Suprapubic skin (tissue), 4 donors: ENCODE data around the gene TMOD1. TPM values are rescaled to one million over a fixed set of nuclear protein-coding genes. Genes with fewer than 3 reads are reported as not detected.
"Not testable (repeated sequence)": the region's sequence is repeated elsewhere in the genome, so short reads cannot be mapped to it uniquely, and the experiment has no call there.

Experiments used
- DNase-seq, 2 donors: peaks; one replicate each; pipeline ENCODE4 v3.0.0-alpha.2; 2019; ENCODE audit warnings: low spot score in 2 of 2
- H3K27ac ChIP-seq: fragments of 200-600 bp; sonication (generic); one replicate; pipeline ENCODE4 v1.5.1; 2019
- H3K27me3 ChIP-seq: fragments of 200-600 bp; sonication (generic); one replicate; pipeline ENCODE4 v1.5.1; 2019
- H3K36me3 ChIP-seq: fragments of 200-600 bp; sonication (generic); one replicate; pipeline ENCODE4 v1.5.1; 2019
- H3K4me1 ChIP-seq: fragments of 200-600 bp; sonication (generic); one replicate; pipeline ENCODE4 v1.5.1; 2019
- H3K4me3 ChIP-seq: fragments of 200-600 bp; sonication (generic); one replicate; pipeline ENCODE4 v1.5.1; 2019; ENCODE audit warnings: mild to moderate bottlenecking
- H3K9me3 ChIP-seq: fragments of 200-600 bp; sonication (generic); one replicate; pipeline ENCODE4 v1.5.1; 2019
- EP300 ChIP-seq: sonication (generic); formaldehyde crosslinking; IDR thresholded peaks from one replicate; pipeline ENCODE4 v1.6.1; 2017; ENCODE audit warnings: antibody characterized with exemption
- POLR2A ChIP-seq, 2 donors: fragments of 450-650 bp; IDR thresholded peaks; one replicate each; pipeline ENCODE4 v1.6.1; 2017; ENCODE audit warnings: antibody characterized with exemption in 2 of 2, mild to moderate bottlenecking in 2 of 2, moderate library complexity in 2 of 2
- POLR2AphosphoS5 ChIP-seq, 3 donors: sonication (generic); formaldehyde crosslinking; IDR thresholded peaks; one replicate each; pipeline ENCODE4 v1.6.1; 2017; ENCODE audit warnings: antibody characterized with exemption in 3 of 3
- WGBS: methylation state at CpG from one replicate; pipeline ENCODE4 v1.1.5; 2018; 5-methylcytosine and 5-hydroxymethylcytosine counted together
- total RNA-seq, 4 donors: library from RNA; depleted of rRNA; stranded (reverse); fragments of >200 nt; gene quantifications; one replicate each; pipeline ENCODE4 v1.1.0, GENCODE V29; 2016
- TF ChIP-seq, protein P1 (sequence below), 2 donors: fragments of 200-600 bp in 1 of 2; fragments of 450-650 bp in 1 of 2; sonication (generic) in 1 of 2; IDR thresholded peaks; one replicate each; pipeline ENCODE4 v1.5.1; 2016 to 2019; ENCODE audit warnings: antibody characterized with exemption in 2 of 2, mild to moderate bottlenecking in 1 of 2, moderate library complexity in 1 of 2

TMOD1 gene
- total RNA-seq, result 1 to 10 TPM; 1.9 to 4.4 (median 4.0) TPM

DNA sequence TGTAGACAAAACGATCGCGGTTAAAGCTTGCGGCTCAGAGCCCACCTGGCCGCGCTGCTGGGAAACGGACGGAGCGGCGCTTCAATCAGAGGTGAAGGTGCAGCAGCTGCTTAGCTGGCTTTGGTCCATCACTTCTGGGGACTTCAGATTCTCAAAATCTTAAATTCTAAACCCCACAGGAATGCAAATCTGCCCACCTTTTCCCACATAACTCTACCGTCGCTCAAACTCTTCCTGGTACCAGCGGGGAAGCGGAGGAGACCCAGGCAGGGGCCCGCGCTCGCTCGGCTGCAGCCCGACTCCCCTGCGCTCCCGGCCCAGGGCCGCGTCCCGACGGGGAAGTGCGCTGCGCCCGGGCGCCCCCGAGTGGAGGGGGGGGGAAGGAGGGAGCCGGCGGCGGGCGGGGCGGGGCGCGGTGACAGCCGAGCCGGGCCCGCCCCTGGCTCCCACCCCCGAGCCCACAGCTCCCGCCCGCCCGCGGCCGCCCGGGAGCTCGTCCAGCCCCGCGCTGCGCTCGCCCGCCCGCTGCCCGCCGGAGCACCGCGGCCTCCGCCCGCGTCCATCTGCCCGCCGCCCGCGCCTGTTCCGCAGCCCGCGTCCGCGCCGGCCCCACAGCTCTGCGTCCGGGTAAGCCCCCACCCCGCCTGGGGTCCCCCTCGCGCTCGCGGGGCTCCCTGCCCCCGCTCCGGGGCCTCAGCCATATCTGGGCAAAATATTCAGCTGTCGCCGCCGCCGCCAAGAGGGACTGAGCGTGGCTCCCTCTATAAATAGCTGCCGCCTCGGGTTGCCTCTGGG lies at the start of gene TMOD1:
Gene TMOD1, plus strand, starts transcription at position 490 of the 795 bp plus-strand sequence. CDS start 22,523 bp downstream, outside the sequence.
- Histone ChIP-seq H3K9me3 (no peaks in the 10 kb centered on the region), H3K27me3 (peaks cover 40% of the 10 kb centered on the region), H3K27ac (peak within 1 kb of the TSS; percentile 57), H3K4me1 (peaks cover 39% of the 10 kb centered on the region), H3K36me3 (peaks cover under 1% of the 10 kb centered on the region), H3K4me3 (peak within 1 kb of the TSS; percentile 71)
- TF ChIP-seq POLR2AphosphoS5 (IDR thresholded peaks at IDR 0.05), result no peak
- no peak for TF ChIP-seq EP300
- TF ChIP-seq POLR2A (IDR thresholded peaks at IDR 0.05), result no peak
- TF ChIP-seq, protein P1, sequence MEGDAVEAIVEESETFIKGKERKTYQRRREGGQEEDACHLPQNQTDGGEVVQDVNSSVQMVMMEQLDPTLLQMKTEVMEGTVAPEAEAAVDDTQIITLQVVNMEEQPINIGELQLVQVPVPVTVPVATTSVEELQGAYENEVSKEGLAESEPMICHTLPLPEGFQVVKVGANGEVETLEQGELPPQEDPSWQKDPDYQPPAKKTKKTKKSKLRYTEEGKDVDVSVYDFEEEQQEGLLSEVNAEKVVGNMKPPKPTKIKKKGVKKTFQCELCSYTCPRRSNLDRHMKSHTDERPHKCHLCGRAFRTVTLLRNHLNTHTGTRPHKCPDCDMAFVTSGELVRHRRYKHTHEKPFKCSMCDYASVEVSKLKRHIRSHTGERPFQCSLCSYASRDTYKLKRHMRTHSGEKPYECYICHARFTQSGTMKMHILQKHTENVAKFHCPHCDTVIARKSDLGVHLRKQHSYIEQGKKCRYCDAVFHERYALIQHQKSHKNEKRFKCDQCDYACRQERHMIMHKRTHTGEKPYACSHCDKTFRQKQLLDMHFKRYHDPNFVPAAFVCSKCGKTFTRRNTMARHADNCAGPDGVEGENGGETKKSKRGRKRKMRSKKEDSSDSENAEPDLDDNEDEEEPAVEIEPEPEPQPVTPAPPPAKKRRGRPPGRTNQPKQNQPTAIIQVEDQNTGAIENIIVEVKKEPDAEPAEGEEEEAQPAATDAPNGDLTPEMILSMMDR (IDR thresholded peaks at IDR 0.05), result peak in 1 of 2 donors; percentile 7
- peak in 1 of 2 donors; percentile 69 for DNase-seq
- WGBS, result 1% methylated on average over 10 of the region's 87 CpGs

DNA sequence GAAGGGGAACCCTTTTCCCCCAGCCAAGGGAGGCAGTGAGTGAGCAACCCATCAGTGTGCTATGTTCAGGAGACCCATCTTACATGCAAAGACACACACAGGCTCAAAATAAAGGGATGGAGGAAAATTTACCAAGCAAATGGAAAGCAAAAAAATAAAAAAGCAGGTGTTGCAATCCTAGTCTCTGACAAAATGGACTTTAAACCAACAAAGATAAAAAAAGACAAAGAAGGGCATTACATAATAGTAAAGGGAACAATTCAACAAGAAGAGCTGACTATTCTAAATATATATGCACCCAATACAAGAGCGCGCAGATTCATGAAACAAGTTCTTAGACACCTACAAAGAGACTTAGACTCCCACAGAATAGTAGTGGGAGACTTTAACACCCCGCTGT lies 47.9 kb upstream of the TMOD1 start:
- not testable (repeated sequence) for H3K27me3 ChIP-seq, H3K27ac ChIP-seq
- WGBS, result 96% methylated on average over 3 of the region's 3 CpGs

DNA sequence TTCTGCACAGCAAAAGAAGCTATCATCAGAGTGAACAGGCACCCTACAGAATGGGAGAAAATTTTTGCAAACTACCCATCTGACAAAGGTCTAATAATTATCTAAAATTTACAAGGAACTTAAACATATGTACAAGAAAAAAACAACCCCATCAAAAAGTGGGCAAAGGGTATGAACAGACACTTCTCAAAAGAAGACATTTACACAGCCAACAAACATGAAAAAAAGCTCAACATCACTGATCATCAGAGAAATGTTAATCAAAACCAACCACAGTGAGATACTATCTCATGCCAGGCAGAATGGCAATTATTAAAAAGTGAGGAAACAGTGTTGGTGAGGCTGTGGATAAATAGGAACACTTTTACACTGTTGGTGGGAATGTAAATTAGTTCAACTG lies 44.6 kb upstream of the TMOD1 start:
- not testable (repeated sequence) for H3K27me3 ChIP-seq, H3K36me3 ChIP-seq, DNase-seq, H3K4me3 ChIP-seq, H3K27ac ChIP-seq, H3K4me1 ChIP-seq, H3K9me3 ChIP-seq

More for the DNA sequence above, 47.9 kb upstream of the TMOD1 start:
- H3K4me1 ChIP-seq, H3K4me3 ChIP-seq, H3K36me3 ChIP-seq, H3K9me3 ChIP-seq, DNase-seq: not testable (repeated sequence)

DNA sequence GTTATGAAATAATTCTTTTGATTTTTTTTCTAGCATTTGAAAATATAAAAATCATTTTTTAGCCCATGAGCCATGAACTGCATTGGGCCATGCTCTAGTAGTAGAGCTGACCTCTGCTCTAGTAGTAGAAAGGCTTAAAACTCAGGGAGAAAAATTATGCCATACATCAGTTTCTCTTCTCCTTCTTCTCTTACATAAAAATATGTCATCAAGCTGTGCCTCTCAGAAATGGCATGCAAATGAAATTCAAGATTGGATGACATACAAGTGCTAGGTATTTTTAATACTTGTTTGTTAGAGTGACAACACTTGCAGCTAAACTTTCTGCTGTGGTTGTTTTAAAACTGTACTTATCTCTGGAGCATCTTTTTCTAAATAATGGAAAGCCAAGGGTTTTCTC lies 42.1 kb upstream of the TMOD1 start:
- no peak overlapping the region for H3K27ac ChIP-seq
- H3K9me3 ChIP-seq, result no peaks in the 10 kb centered on the region
- H3K4me1 ChIP-seq, result no peaks in the 10 kb centered on the region
- DNase-seq, result no peak
- H3K4me3 ChIP-seq, result no peak overlapping the region
- H3K36me3 ChIP-seq, result peaks cover 9% of the 10 kb centered on the region
- no peaks in the 10 kb centered on the region for H3K27me3 ChIP-seq
- TF ChIP-seq POLR2AphosphoS5 (IDR thresholded peaks at IDR 0.05) (no peak), POLR2A (IDR thresholded peaks at IDR 0.05) (no peak), EP300 (no peak)
- TF ChIP-seq, protein P1 (IDR thresholded peaks at IDR 0.05), result no peak

DNA sequence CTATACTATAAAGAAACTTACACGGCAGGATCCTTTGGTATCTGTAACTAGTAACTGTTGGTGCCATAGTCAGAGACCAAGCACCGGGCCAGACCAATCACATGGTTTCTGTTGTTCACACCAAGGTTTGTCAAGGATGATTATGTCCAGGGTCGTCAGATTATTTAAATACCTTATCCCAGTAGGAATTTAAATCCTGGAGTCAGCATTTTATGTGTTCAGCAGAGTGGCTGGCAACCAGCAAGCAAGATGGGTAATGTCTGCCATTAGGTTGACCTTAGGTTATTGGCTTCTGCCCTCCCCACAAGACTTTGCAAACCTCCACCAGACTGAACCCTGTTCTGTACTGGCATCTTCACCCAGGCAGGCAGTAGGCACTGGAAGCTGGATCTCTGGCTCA lies 39.3 kb upstream of the TMOD1 start:
- DNase-seq, result no peak
- peaks cover 28% of the 10 kb centered on the region for H3K36me3 ChIP-seq
- no peaks in the 10 kb centered on the region for H3K4me1 ChIP-seq
- no peaks in the 10 kb centered on the region for H3K27me3 ChIP-seq
- WGBS, result 95% methylated on average over 3 of the region's 3 CpGs
- no peak overlapping the region for H3K27ac ChIP-seq
- no peaks in the 10 kb centered on the region for H3K9me3 ChIP-seq
- no peak overlapping the region for H3K4me3 ChIP-seq
- TF ChIP-seq POLR2AphosphoS5 (IDR thresholded peaks at IDR 0.05) (no peak), POLR2A (IDR thresholded peaks at IDR 0.05) (no peak), EP300 (no peak)
- TF ChIP-seq, protein P1 (IDR thresholded peaks at IDR 0.05), result no peak

DNA sequence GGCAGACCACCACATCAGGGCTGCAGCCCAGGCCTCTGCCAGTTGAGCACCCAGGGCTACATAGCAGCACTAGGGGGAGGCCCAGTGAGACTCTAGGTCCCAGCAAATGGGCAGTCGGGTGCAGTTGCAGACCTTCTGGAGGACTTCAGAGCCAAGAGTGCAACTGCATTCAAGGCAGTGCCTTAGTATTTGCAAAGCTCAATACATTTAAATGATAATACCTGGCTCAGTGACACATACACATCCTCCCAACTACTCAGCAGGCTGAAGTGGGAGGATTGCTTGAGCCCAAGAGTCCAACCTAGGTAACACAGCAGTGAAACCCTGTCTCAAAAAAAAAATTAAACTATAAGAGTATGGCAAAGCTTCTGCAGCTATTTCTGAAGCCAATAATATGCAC lies 38.6 kb upstream of the TMOD1 start:
- Histone ChIP-seq H3K27me3 (no peaks in the 10 kb centered on the region), H3K9me3 (no peaks in the 10 kb centered on the region), H3K27ac (no peak overlapping the region), H3K4me1 (no peaks in the 10 kb centered on the region), H3K36me3 (peaks cover 28% of the 10 kb centered on the region), H3K4me3 (no peak overlapping the region)
- 100% methylated on average over 1 of the region's 1 CpG for WGBS
- DNase-seq, result no peak
- TF ChIP-seq, protein P1 (IDR thresholded peaks at IDR 0.05), result no peak
- TF ChIP-seq EP300 (no peak), POLR2A (IDR thresholded peaks at IDR 0.05) (no peak), POLR2AphosphoS5 (IDR thresholded peaks at IDR 0.05) (no peak)
